HG03060 (cell line): Measurements from ENCODE around the gene CAMK1D.
"Not testable (repeated sequence)": the region's sequence is repeated elsewhere in the genome, so short reads cannot be mapped to it uniquely, and the experiment has no call there.

ENCODE experiments used
- ATAC-seq: cut with Tn5 transposase; IDR thresholded peaks from one replicate; pipeline ENCODE4 v1.9.1; 2021; ENCODE audit warnings: low read depth, moderate number of reproducible peaks; ENCODE audit not compliant: unreplicated experiment

Gene CAMK1D

GRCh38 chr10:12799714-12800113, 450.4 kb downstream of the CAMK1D start:
- ATAC-seq: no peak

- no peak for ATAC-seq
Measured at GRCh38 chr10:12800302-12800701, 451.0 kb downstream of the CAMK1D start.

GRCh38 chr10:12801214-12802087, 452.1 kb downstream of the CAMK1D start:
- ATAC-seq: no peak

GRCh38 chr10:12803776-12804175, 454.4 kb downstream of the CAMK1D start:
- ATAC-seq: no peak

- no peak for ATAC-seq
Measured at GRCh38 chr10:12806228-12807095, 457.1 kb downstream of the CAMK1D start.

- no peak for ATAC-seq
Measured at GRCh38 chr10:12807096-12807755, 457.9 kb downstream of the CAMK1D start.

GRCh38 chr10:12808014-12808613, 458.8 kb downstream of the CAMK1D start:
- ATAC-seq: no peak

- not testable (repeated sequence) for ATAC-seq
Measured at GRCh38 chr10:12810046-12810445, 460.7 kb downstream of the CAMK1D start.

- no peak for ATAC-seq
Measured at GRCh38 chr10:12811826-12812225, 462.5 kb downstream of the CAMK1D start.

- no peak for ATAC-seq
Measured at GRCh38 chr10:12812571-12812970, 463.2 kb downstream of the CAMK1D start.

GRCh38 chr10:12814166-12814565, 464.8 kb downstream of the CAMK1D start:
- ATAC-seq: no peak

- no peak for ATAC-seq
Measured at GRCh38 chr10:12819071-12819470, 469.7 kb downstream of the CAMK1D start.

- ATAC-seq: no peak
Measured at GRCh38 chr10:12819656-12820055, 470.3 kb downstream of the CAMK1D start.

GRCh38 chr10:12822126-12822892, 473.0 kb downstream of the CAMK1D start:
- no peak for ATAC-seq

- no peak for ATAC-seq
Measured at GRCh38 chr10:12822893-12823170, 473.5 kb downstream of the CAMK1D start.

GRCh38 chr10:12823328-12823727, 474.0 kb downstream of the CAMK1D start:
- ATAC-seq: no peak

- ATAC-seq: no peak
Measured at GRCh38 chr10:12825260-12825849, 476.0 kb downstream of the CAMK1D start.

- no peak for ATAC-seq
Measured at GRCh38 chr10:12826800-12827372, 477.5 kb downstream of the CAMK1D start.

GRCh38 chr10:12828736-12829135, 479.4 kb downstream of the CAMK1D start:
- no peak for ATAC-seq
